Measurements from ENCODE around the gene JMJD1C. TPM values are rescaled to one million over a fixed set of nuclear protein-coding genes. Genes with fewer than 3 reads are reported as not detected.
"Not testable (repeated sequence)": the region's sequence is repeated elsewhere in the genome, so short reads cannot be mapped to it uniquely, and the experiment has no call there.

Gene JMJD1C
- total RNA-seq, 2 experiments from 2014 or later, result 54.1 to 56.6 TPM

DNA sequence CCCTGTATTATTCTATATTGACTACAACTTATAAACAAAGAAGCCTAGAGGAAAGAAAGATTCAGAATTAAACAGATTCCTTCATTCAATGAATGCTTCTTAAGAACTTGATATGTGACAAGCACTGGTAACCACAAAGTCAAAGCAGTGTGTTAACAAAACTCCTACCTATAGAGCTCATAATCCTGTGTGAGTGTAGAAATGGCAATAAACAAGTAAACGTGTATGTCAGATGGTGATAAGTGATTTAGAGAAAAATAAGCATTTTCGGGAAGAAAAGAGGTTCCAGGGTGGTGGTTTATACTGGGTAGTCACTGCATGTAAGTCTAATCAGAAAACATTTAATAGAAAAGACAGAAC lies 141.3 kb downstream of the JMJD1C start:
- no peak overlapping the region for H3K27ac Mint-ChIP-seq
- H3K4me1 Mint-ChIP-seq (ENCODE audit: low read depth), result peaks cover 4% of the 10 kb centered on the region
- no peaks in the 10 kb centered on the region for H3K36me3 Mint-ChIP-seq (ENCODE audit: low read depth)
- CTCF ChIA-PET, result no interaction called here
- no peaks in the 10 kb centered on the region for H3K9me3 Mint-ChIP-seq
- intact Hi-C loops (cut with micrococcal nuclease), result no loop called here
- no peak for DNase-seq
- no peak overlapping the region for H3K4me3 Mint-ChIP-seq
- no peaks in the 10 kb centered on the region for H3K27me3 Mint-ChIP-seq (ENCODE audit: low read depth)

DNA sequence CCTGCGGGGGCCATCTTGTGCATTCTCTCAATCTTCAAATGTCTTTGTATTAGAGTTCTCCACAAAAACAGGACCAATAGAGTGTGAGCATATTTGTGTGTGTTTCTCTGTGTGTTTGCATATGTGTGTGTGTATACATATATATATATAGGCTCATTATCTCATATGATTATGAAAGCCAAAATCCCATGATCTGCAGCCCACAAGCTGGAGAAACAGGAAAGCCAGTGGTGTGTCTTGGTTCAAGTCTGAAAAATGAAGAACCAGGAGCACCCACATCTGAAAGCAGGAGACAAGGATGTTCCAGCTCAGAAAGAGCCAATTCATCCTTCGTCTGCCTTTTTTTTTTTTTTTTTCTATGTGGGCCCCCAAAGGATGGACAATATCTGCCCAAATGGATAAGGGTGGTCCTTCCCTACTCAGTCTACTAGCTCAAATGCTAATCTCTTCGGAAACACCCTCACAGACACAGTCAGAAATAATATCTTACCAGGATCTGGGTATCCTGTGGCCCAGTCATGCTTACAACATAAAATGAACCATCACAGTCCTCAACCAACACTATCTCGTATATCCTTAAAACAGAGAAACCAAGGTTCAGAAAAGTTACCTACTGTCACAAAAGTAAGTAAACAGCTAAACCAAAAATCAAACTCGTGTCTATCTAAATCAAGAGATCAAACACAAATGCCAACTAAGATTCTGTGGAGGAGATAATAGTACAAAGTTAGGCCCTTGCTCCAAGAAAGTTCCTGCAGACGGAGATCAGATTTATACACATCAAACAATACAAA lies 141.9 kb downstream of the JMJD1C start:
- Mint-ChIP-seq H3K4me3 (no peak overlapping the region), H3K27me3 (ENCODE audit: low read depth) (no peaks in the 10 kb centered on the region), H3K9me3 (no peaks in the 10 kb centered on the region), H3K36me3 (ENCODE audit: low read depth) (no peaks in the 10 kb centered on the region), H3K4me1 (ENCODE audit: low read depth) (peaks cover 4% of the 10 kb centered on the region), H3K27ac (no peak overlapping the region)
- DNase-seq, result no peak
- CTCF ChIA-PET, result no interaction called here
- intact Hi-C loops (cut with micrococcal nuclease), result no loop called here

DNA sequence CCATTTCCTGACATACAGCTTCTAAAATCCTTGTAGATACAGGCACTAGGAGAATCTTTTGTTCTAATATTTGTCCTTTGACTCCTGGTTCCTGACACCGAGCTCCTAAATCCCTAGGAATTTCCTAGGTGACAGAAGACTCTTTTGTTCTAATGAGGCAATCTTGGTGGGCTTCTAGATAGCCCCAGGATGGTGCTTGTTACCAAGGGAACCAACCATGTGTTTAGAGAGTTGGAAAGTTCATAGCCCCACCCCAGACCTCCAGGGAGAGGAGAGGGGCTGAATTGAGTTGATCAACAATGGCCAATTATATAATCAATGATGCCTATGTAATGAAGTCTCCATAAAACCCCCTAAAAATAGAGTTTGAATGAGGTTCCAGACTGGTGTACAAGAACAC lies 145.1 kb downstream of the JMJD1C start:
- no peaks in the 10 kb centered on the region for H3K36me3 Mint-ChIP-seq (ENCODE audit: low read depth)
- intact Hi-C loops (cut with micrococcal nuclease), result no loop called here
- DNase-seq, result no peak
- H3K9me3 Mint-ChIP-seq, result no peaks in the 10 kb centered on the region
- no peak overlapping the region for H3K27ac Mint-ChIP-seq
- no peaks in the 10 kb centered on the region for H3K27me3 Mint-ChIP-seq (ENCODE audit: low read depth)
- CTCF ChIA-PET, result no interaction called here
- peaks cover 4% of the 10 kb centered on the region for H3K4me1 Mint-ChIP-seq (ENCODE audit: low read depth)
- H3K4me3 Mint-ChIP-seq, result no peak overlapping the region

DNA sequence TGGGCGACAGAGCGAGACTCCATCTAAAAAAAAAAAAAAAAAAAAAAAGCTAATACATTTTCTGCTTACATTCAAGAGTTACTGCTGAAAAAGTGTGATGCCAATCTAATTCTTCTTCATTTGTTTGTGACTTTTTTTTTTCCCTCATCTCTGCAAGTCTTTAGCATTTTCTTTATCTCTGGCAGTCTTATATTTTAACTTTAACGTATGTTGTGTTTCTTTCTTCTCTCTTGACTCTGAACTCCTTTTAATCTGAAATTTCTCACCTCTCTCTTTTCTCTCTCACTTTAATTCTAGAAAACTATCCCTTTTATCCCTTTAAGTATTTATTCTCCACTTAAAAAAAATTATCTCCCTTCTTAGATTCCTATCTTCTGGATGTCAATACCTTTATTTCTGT lies 146.5 kb downstream of the JMJD1C start:
- Mint-ChIP-seq H3K4me1 (ENCODE audit: low read depth) (peaks cover 4% of the 10 kb centered on the region), H3K27me3 (ENCODE audit: low read depth) (no peaks in the 10 kb centered on the region), H3K9me3 (no peaks in the 10 kb centered on the region), H3K27ac (no peak overlapping the region), H3K36me3 (ENCODE audit: low read depth) (peaks cover 3% of the 10 kb centered on the region), H3K4me3 (no peak overlapping the region)
- intact Hi-C loops (cut with micrococcal nuclease), result no loop called here
- no peak for DNase-seq
- CTCF ChIA-PET, result no interaction called here

DNA sequence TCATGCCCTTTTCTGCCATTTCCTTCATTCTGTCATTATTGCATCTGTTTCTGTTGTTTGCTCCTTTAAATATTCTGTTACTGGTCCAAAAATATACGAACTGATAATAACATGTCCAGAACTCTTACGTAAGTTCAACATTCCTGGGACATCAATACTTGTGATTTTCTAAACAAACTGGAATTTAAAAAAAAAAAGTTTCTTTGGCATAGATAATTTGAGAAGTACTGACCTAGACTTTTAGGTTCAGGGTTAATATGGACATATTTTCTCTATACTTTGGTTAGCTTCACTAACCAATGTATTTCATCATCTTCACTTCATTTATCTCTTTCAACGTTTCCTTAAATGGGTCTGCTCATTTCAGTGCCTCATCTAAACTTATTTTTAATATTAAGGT lies 147.3 kb downstream of the JMJD1C start:
- intact Hi-C loops (cut with micrococcal nuclease), result no loop called here
- DNase-seq, result no peak
- peaks cover 5% of the 10 kb centered on the region for H3K36me3 Mint-ChIP-seq (ENCODE audit: low read depth)
- no peaks in the 10 kb centered on the region for H3K27me3 Mint-ChIP-seq (ENCODE audit: low read depth)
- no peak overlapping the region for H3K4me3 Mint-ChIP-seq
- CTCF ChIA-PET, result no interaction called here
- no peak overlapping the region for H3K27ac Mint-ChIP-seq
- peaks cover 10% of the 10 kb centered on the region for H3K4me1 Mint-ChIP-seq (ENCODE audit: low read depth)
- H3K9me3 Mint-ChIP-seq, result peaks cover 3% of the 10 kb centered on the region

DNA sequence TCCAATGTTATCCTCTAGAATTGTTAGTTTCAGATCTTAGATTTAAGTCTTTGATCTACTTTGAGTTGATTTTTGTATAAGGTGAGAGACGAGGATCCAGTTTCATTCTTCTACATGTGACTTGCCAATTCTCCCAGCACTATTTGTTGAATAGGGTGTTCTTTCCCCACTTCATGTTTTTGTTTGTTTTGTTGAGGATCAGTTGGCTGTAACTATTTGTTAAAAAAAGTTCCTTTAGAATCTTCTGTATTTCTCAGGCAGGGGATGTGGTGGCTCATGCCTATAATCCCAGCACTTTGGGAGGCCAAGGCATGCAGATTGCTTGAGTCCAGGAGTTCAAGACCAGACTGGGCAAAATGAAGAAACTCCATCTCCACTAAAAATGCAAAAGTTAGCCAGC lies 151.8 kb downstream of the JMJD1C start:
- H3K27me3 Mint-ChIP-seq (ENCODE audit: low read depth), result no peaks in the 10 kb centered on the region
- H3K4me1 Mint-ChIP-seq (ENCODE audit: low read depth), result peaks cover 8% of the 10 kb centered on the region
- peaks cover 3% of the 10 kb centered on the region for H3K9me3 Mint-ChIP-seq
- CTCF ChIA-PET, result no interaction called here
- no peak for DNase-seq
- H3K27ac Mint-ChIP-seq, result no peak overlapping the region
- H3K36me3 Mint-ChIP-seq (ENCODE audit: low read depth), result peaks cover 5% of the 10 kb centered on the region
- no peak overlapping the region for H3K4me3 Mint-ChIP-seq
- intact Hi-C loops (cut with micrococcal nuclease), result no loop called here

DNA sequence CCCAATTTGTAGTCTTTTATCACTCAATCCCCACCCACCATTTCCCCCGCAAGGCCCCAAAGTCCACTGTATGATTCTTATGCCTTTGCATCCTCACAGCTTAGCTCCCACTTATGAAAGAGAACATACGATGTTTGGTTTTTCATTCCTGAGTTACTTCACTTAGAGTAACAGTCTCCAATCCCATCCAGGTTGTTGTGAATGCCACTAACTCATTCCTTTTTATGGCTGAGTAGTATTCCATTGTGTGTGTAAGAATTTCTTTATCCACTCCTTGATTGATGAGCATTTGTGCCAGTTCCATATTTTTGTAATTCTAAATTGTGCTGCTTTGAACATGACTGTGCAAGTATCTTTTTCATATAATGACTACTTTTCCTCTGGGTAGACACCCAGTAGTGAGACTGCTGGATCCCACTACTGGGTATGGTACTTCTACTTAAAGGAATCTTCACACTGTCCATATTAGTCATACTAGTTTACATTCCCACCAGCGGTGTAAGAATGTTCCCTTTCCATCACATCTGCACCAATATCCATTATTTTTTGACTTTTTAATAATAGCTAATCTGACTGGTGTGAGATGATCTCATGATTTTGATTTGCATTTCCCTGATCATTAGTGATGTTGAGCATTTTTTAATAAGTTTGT lies 152.6 kb downstream of the JMJD1C start:
- DNase-seq, result no peak
- H3K27me3 Mint-ChIP-seq (ENCODE audit: low read depth), result no peaks in the 10 kb centered on the region
- H3K4me3 Mint-ChIP-seq, result no peak overlapping the region
- intact Hi-C loops (cut with micrococcal nuclease), result no loop called here
- no peak overlapping the region for H3K27ac Mint-ChIP-seq
- peaks cover 3% of the 10 kb centered on the region for H3K9me3 Mint-ChIP-seq
- CTCF ChIA-PET, result no interaction called here
- H3K4me1 Mint-ChIP-seq (ENCODE audit: low read depth), result peaks cover 12% of the 10 kb centered on the region
- H3K36me3 Mint-ChIP-seq (ENCODE audit: low read depth), result peaks cover 5% of the 10 kb centered on the region

DNA sequence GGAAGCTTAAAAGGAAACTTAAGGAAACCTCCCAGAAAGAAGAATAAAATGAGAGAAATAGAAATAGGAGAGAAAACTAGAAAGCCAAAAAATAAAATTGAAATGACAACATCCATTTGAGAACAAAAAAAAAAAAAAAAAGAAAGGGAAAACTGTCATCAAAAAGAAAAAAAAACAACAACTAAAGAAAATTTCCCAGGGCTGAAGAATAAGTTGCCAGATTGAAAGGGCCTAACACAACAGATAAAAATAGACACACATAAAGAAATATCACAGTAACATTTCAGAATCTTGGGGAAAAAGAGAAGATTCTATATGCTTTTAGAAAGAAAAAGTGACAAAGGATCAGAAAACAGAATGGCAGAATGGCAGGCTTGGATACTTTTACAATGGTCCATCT lies 157.1 kb downstream of the JMJD1C start:
- H3K27me3 Mint-ChIP-seq (ENCODE audit: low read depth), result no peaks in the 10 kb centered on the region
- H3K36me3 Mint-ChIP-seq (ENCODE audit: low read depth), result no peaks in the 10 kb centered on the region
- no peaks in the 10 kb centered on the region for H3K9me3 Mint-ChIP-seq
- intact Hi-C loops (cut with micrococcal nuclease), result no loop called here
- H3K27ac Mint-ChIP-seq, result no peak overlapping the region
- H3K4me1 Mint-ChIP-seq (ENCODE audit: low read depth), result peaks cover 6% of the 10 kb centered on the region
- H3K4me3 Mint-ChIP-seq, result no peak overlapping the region
- CTCF ChIA-PET, result no interaction called here
- DNase-seq, result no peak

DNA sequence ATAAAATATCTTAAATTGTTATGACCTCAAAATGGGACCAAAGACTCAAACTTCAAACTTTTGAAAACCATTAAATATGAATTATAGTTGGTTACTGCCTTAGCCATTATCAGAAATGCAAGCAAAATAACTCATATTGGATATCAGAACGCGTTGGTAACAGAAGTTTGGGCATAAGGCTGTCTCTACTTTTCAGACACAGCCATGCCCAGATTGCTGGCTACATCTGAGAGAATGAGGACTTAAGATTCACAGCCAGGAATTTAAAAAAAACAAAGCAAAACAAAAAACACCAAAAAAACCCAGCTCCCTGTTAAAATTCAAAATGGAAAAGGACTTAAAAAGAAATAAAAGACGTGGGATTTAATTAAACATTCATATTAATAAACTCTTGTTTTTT lies 161.6 kb downstream of the JMJD1C start:
- Mint-ChIP-seq H3K27ac (no peak overlapping the region), H3K4me3 (no peak overlapping the region), H3K27me3 (ENCODE audit: low read depth) (no peaks in the 10 kb centered on the region), H3K9me3 (no peaks in the 10 kb centered on the region), H3K4me1 (ENCODE audit: low read depth) (peaks cover 7% of the 10 kb centered on the region), H3K36me3 (ENCODE audit: low read depth) (no peaks in the 10 kb centered on the region)
- intact Hi-C loops (cut with micrococcal nuclease), result no loop called here
- CTCF ChIA-PET, result interaction anchor here (0.7 kb wide), 1 partner anchor 27 kb away, joined by 3 read pairs; no protein-coding TSS in a partner anchor
- no peak for DNase-seq

DNA sequence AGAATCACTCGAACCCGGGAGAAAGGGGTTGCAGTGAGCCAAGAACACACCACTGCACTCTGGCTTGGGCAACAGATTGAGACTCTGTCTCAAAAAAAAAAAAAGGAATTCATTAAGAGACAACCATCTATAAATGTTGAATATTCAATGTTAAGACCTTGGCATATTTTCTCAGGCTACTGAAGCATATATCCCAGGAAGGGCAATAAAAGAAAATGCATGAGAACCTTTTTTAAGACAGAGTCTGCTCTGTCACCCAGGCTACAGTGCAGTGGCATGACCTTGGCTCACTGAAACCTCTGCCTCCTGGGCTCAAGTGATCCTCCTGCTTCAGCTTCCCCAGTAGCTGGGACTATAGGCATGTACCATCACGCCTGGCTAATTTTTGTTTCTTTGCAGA lies 165.0 kb downstream of the JMJD1C start:
- peaks cover 3% of the 10 kb centered on the region for H3K4me1 Mint-ChIP-seq (ENCODE audit: low read depth)
- no peaks in the 10 kb centered on the region for H3K9me3 Mint-ChIP-seq
- intact Hi-C loops (cut with micrococcal nuclease), result no loop called here
- no peak overlapping the region for H3K27ac Mint-ChIP-seq
- DNase-seq, result no peak
- CTCF ChIA-PET, result interaction anchor here (0.6 kb wide), 1 partner anchor 281 kb away, joined by 5 read pairs; no protein-coding TSS in a partner anchor
- no peaks in the 10 kb centered on the region for H3K36me3 Mint-ChIP-seq (ENCODE audit: low read depth)
- no peak overlapping the region for H3K4me3 Mint-ChIP-seq
- H3K27me3 Mint-ChIP-seq (ENCODE audit: low read depth), result no peaks in the 10 kb centered on the region

DNA sequence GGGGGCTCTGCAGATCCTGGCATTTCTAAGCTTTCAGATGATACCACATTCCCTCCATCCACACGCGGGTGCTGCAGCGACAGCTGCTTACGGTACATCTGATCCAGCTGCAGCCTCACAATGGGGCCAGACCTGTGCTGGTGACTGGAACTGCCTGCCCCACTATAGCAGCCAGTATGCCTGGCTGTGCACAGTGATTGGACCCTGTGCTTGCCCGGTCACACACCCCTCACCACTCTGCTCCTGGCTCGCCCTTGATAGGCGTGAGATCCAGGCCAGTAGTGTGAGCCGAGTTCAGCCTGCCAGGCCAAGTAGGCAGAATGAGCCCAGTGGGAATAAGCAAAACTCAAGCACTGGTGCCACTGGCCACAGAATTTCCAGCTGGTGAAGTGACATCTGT lies 167.8 kb downstream of the JMJD1C start:
- intact Hi-C loops (cut with micrococcal nuclease), result no loop called here
- H3K9me3 Mint-ChIP-seq, result no peaks in the 10 kb centered on the region
- H3K4me1 Mint-ChIP-seq (ENCODE audit: low read depth), result peaks cover under 1% of the 10 kb centered on the region
- H3K27me3 Mint-ChIP-seq (ENCODE audit: low read depth), result no peaks in the 10 kb centered on the region
- DNase-seq, result no peak
- no peaks in the 10 kb centered on the region for H3K36me3 Mint-ChIP-seq (ENCODE audit: low read depth)
- H3K4me3 Mint-ChIP-seq, result no peak overlapping the region
- no peak overlapping the region for H3K27ac Mint-ChIP-seq
- CTCF ChIA-PET, result interaction anchor here (0.6 kb wide), 1 partner anchor 49 kb away, joined by 3 read pairs; no protein-coding TSS in a partner anchor

DNA sequence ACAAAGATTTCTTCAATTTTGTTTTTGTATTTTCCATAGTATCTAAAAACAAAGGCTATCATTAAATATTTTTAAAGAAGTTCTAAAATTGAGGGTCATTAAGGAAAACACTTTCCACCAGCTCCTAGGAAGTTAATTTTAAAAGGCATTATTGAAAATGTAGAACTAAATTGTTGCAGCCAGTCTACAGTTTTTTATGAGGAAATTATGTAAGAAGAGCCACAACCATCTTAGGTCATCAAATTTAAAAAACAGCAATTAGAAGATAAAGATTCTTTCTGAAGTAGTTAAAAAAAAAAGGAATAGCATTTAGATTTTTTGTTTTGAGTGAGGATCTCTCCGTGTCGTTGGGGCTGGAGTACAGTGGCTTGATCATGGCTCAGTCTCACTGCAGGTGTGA lies 171.0 kb downstream of the JMJD1C start:
- Mint-ChIP-seq H3K27me3 (ENCODE audit: low read depth) (no peaks in the 10 kb centered on the region), H3K27ac (no peak overlapping the region), H3K4me3 (no peak overlapping the region), H3K36me3 (ENCODE audit: low read depth) (no peaks in the 10 kb centered on the region), H3K4me1 (ENCODE audit: low read depth) (no peaks in the 10 kb centered on the region), H3K9me3 (no peaks in the 10 kb centered on the region)
- CTCF ChIA-PET, result no interaction called here
- intact Hi-C loops (cut with micrococcal nuclease), result no loop called here
- no peak for DNase-seq

DNA sequence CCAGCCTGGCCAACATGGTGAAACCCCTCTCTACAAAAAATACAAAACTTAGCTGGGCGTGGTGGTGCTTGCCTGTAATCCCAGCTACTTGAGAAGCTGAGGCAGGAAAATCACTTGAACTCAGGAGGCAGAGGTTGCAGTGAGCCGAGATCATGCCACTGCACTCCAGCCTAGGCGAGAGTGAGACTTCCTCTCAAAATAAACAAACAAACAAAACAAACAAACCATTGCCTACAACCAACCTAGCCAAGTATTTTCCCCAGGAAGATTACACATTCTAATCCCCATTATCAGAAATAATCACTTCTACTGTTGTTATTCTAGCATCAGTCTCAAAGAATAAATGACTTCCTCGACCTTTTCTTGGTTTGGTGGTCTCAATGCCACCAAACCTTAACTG lies 172.9 kb downstream of the JMJD1C start:
- H3K36me3 Mint-ChIP-seq (ENCODE audit: low read depth); DNase-seq; H3K4me3 Mint-ChIP-seq; H3K4me1 Mint-ChIP-seq (ENCODE audit: low read depth); intact Hi-C loops (cut with micrococcal nuclease); CTCF ChIA-PET; H3K27me3 Mint-ChIP-seq (ENCODE audit: low read depth); H3K9me3 Mint-ChIP-seq; H3K27ac Mint-ChIP-seq: not testable (repeated sequence)
